Panc1 (cell line): ENCODE results near the gene SLC7A5. TPM values are rescaled to one million over a fixed set of nuclear protein-coding genes. Genes with fewer than 3 reads are reported as not detected.

Experiments used
- ATAC-seq: fragments of 200-7000 bp; cut with Tn5 transposase; 2 replicates; pipeline ENCODE4 v1.9.1; 2020; ENCODE audit warnings: mild to moderate bottlenecking, moderate library complexity
- BruUV-seq: library from RNA; stranded (reverse); fragments of 400-500 nt; replicated peaks from 2 replicates; lab custom pipeline; 2021; lab: Mats Ljungman, UMichigan
- CTCF ChIA-PET: fragments of 300-600 bp; sonication (Branson Sonifier 250); formaldehyde crosslinking; loops from one replicate; lab custom pipeline; 2022; ENCODE audit warnings: antibody characterized with exemption; lab: Charles Lee
- POLR2A ChIA-PET: fragments of 300-600 bp; sonication (Branson Sonifier 250); formaldehyde crosslinking; loops from one replicate; lab custom pipeline; 2022; ENCODE audit warnings: antibody characterized with exemption; lab: Charles Lee
- DNase-seq: peaks from one replicate; pipeline ENCODE4 v3.0.0-alpha.2; 2010; ENCODE audit warnings: low read depth, low spot score
- H3K27ac ChIP-seq: 2 replicates; pipeline ENCODE4 v1.5.1; 2011; ENCODE audit warnings: mild to moderate bottlenecking, low read length, inconsistent platforms
- H3K27me3 ChIP-seq: fragments of 200-500 bp; sonication (Bioruptor generic); 2 replicates; pipeline ENCODE4 v1.6.0; 2014; ENCODE audit warnings: low read length, inconsistent platforms; ENCODE audit not compliant: control insufficient read depth, insufficient read depth
- H3K36me3 ChIP-seq: fragments of 200-500 bp; sonication (Bioruptor generic); 2 replicates; pipeline ENCODE4 v1.5.1; 2014; ENCODE audit warnings: inconsistent platforms, mild to moderate bottlenecking, low read length, moderate library complexity; ENCODE audit not compliant: control insufficient read depth, insufficient read depth
- H3K4me1 ChIP-seq: 2 replicates; pipeline ENCODE4 v1.5.1; 2011; ENCODE audit warnings: inconsistent platforms, mild to moderate bottlenecking, low read length, moderate library complexity; ENCODE audit not compliant: control insufficient read depth, insufficient read depth
- H3K4me3 ChIP-seq, 2 experiments: 2 replicates each; pipeline ENCODE4 v1.5.1; 2011 to 2012; ENCODE audit warnings: low read depth in 2 of 2, low read length in 2 of 2, mild to moderate bottlenecking in 2 of 2, inconsistent platforms in 1 of 2, moderate library complexity in 1 of 2
- H3K9me3 ChIP-seq: fragments of 200-500 bp; sonication (Bioruptor generic); 2 replicates; pipeline ENCODE4 v1.5.1; 2014; ENCODE audit warnings: low read depth, mild to moderate bottlenecking, inconsistent platforms, low read length, moderate library complexity; ENCODE audit not compliant: control insufficient read depth, insufficient read depth
- CTCF ChIP-seq: fragments of 450-650 bp; IDR thresholded peaks from 2 replicates; pipeline ENCODE4 v1.5.1; 2017; ENCODE audit warnings: mild to moderate bottlenecking
- POLR2AphosphoS5 ChIP-seq: IDR thresholded peaks from 2 replicates; pipeline ENCODE4 v1.6.1; 2012; ENCODE audit warnings: mild to moderate bottlenecking, low read depth, low read length, moderate library complexity
- REST ChIP-seq, 2 experiments: IDR thresholded peaks; 2 replicates each; pipeline ENCODE4 v1.6.1; 2011 to 2012; ENCODE audit warnings: low read depth in 2 of 2, control low read depth in 1 of 2, low read length in 1 of 2, mild to moderate bottlenecking in 1 of 2, moderate library complexity in 1 of 2; ENCODE audit not compliant: insufficient read depth in 1 of 2
- SIN3A ChIP-seq: IDR thresholded peaks from 2 replicates; pipeline ENCODE4 v1.6.1; 2012; ENCODE audit warnings: low read depth, mild to moderate bottlenecking, low read length, moderate library complexity, borderline replicate concordance; ENCODE audit not compliant: insufficient read depth
- TCF7L2 ChIP-seq: IDR thresholded peaks from 2 replicates; pipeline ENCODE4 v1.6.1; 2011; ENCODE audit warnings: mild to moderate bottlenecking, low read depth, low read length, inconsistent platforms
- in situ Hi-C: cut with HindIII; loops from 2 replicates; pipeline ENCODE4 v1.10.0; 2016; ENCODE audit warnings: low sequenced_read_pairs, low pct_unique_long_range_greater_than_20kb
- intact Hi-C: fragments of 100-400 bp; cut with micrococcal nuclease; formaldehyde crosslinking; loops from one replicate; pipeline ENCODE4 v1.10.0; 2022; ENCODE audit not compliant: unreplicated experiment
- total RNA-seq: library from RNA; stranded (reverse); gene quantifications from one replicate; pipeline ENCODE4 v1.2.1, GENCODE V29; 2021; ENCODE audit not compliant: unreplicated experiment

Gene SLC7A5
- total RNA-seq, 1 experiment from 2014 or later: 231 TPM

- H3K27ac ChIP-seq: peak overlapping the region; percentile 29; the same call in 1 of the 2 replicates
- in situ Hi-C loops (no loop called here), intact Hi-C loops (no loop called here)
- no peaks in the 10 kb centered on the region for H3K27me3 ChIP-seq
- no TSS peak for BruUV-seq
- ChIA-PET CTCF (interaction anchor here (1.1 kb wide), 1 partner anchor 54 kb away, joined by 3 read pairs; no protein-coding TSS in a partner anchor), POLR2A (no interaction called here)
- H3K4me3 ChIP-seq: no peak overlapping the region
- ATAC-seq (no peak), DNase-seq (no peak)
- peaks cover 17% of the 10 kb centered on the region for H3K4me1 ChIP-seq
- peaks cover 6% of the 10 kb centered on the region; the same call in 1 of the 2 replicates for H3K36me3 ChIP-seq
- H3K9me3 ChIP-seq: no peaks in the 10 kb centered on the region
- no peak for TF ChIP-seq SIN3A
- TF ChIP-seq REST (IDR thresholded peaks at IDR 0.05; ENCODE audit: insufficient read depth in 1 of 2, low read depth in 2 of 2, low read length in 1 of 2): no peak
- TF ChIP-seq CTCF: no peak
- no peak; the same call in 1 of the 2 replicates for TF ChIP-seq POLR2AphosphoS5
- no peak for TF ChIP-seq TCF7L2
These were observed 36.4 kb downstream of the SLC7A5 start for GRCh38 chr16:87832741-87833502.

- in situ Hi-C loops: no loop called here
- H3K27ac ChIP-seq: peak overlapping the region; percentile 29; the same call in 1 of the 2 replicates
- peaks cover 6% of the 10 kb centered on the region; the same call in 1 of the 2 replicates for H3K36me3 ChIP-seq
- no peak overlapping the region for H3K4me3 ChIP-seq
- H3K27me3 ChIP-seq: no peaks in the 10 kb centered on the region
- BruUV-seq: no TSS peak
- no peaks in the 10 kb centered on the region for H3K9me3 ChIP-seq
- intact Hi-C loops: no loop called here
- ATAC-seq: no peak
- POLR2A ChIA-PET: no interaction called here
- peaks cover 17% of the 10 kb centered on the region for H3K4me1 ChIP-seq
- CTCF ChIA-PET: interaction anchor here (1.1 kb wide), 1 partner anchor 53 kb away, joined by 3 read pairs; no protein-coding TSS in a partner anchor
- TF ChIP-seq REST (IDR thresholded peaks at IDR 0.05; ENCODE audit: insufficient read depth in 1 of 2, low read depth in 2 of 2, low read length in 1 of 2) (no peak), CTCF (no peak), POLR2AphosphoS5 (no peak), SIN3A (no peak), TCF7L2 (no peak)
- DNase-seq: no peak
These were observed 37.2 kb downstream of the SLC7A5 start for GRCh38 chr16:87832137-87832527.
